HCT116 (cell line): ENCODE data around the gene EML3. TPM values are rescaled to one million over a fixed set of nuclear protein-coding genes. Genes with fewer than 3 reads are reported as not detected.

Experiments
- ATAC-seq: fragments of 200-7000 bp; cut with Tn5 transposase; 2 replicates; pipeline ENCODE4 v1.9.1; 2020; ENCODE audit warnings: mild to moderate bottlenecking, moderate library complexity
- Bru-seq: library from RNA; stranded (reverse); fragments of 400-500 nt; gene quantifications from one replicate; lab custom pipeline; 2021; lab: Mats Ljungman, UMichigan
- BruChase-seq, 2 experiments: library from RNA; stranded (reverse); fragments of 400-500 nt; gene quantifications; one replicate each; lab custom pipeline; 2021; lab: Mats Ljungman, UMichigan
- BruUV-seq: library from RNA; stranded (reverse); fragments of 400-500 nt; replicated peaks from 2 replicates; lab custom pipeline; 2021; lab: Mats Ljungman, UMichigan
- CTCF ChIA-PET: fragments of 300-600 bp; sonication (Branson Sonifier 250); formaldehyde crosslinking; loops from one replicate; lab custom pipeline; 2021; ENCODE audit warnings: antibody characterized with exemption; lab: Charles Lee
- POLR2A ChIA-PET: fragments of 300-600, 350-600 bp; sonication (Branson Sonifier 250); formaldehyde crosslinking; loops from one replicate; lab custom pipeline; 2021; ENCODE audit warnings: antibody characterized with exemption; lab: Charles Lee
- RAD21 ChIA-PET, 2 experiments: fragments of 300-600 bp; sonication (Branson Sonifier 250); formaldehyde crosslinking; loops; one replicate each; lab custom pipeline; 2023; ENCODE audit warnings: low total read pairs in 2 of 2; ENCODE audit not compliant: uncharacterized antibody in 2 of 2, unreplicated experiment in 2 of 2, low non-redundant PET in 1 of 2; lab: Charles Lee
- DNase-seq: peaks from one replicate; pipeline ENCODE4 v3.0.0-alpha.2; 2010; ENCODE audit warnings: low read depth, low spot score
- H2AFZ ChIP-seq: fragments of 200-600 bp; shearing (Covaris generic), sonication (generic); 2 replicates; pipeline ENCODE4 v1.6.1; 2017; ENCODE audit warnings: low read depth, mixed run types, mixed read lengths, antibody characterized with exemption, low read length; ENCODE audit not compliant: poor library complexity, severe bottlenecking
- H3K27ac ChIP-seq: 2 replicates; pipeline ENCODE4 v1.5.1; 2012; ENCODE audit warnings: low read depth, low read length
- H3K27me3 ChIP-seq: fragments of 200-600 bp; sonication (generic); 2 replicates; pipeline ENCODE4 v1.6.1; 2016; ENCODE audit warnings: mixed run types, low read length, mixed read lengths; ENCODE audit not compliant: insufficient read depth
- H3K36me3 ChIP-seq, 2 experiments: fragments of 200-500 bp in 1 of 2; fragments of 200-600 bp in 1 of 2; sonication (Bioruptor generic) in 1 of 2; sonication (generic) in 1 of 2; 2 replicates each; pipeline versions ENCODE4 v1.5.1 to v1.6.1; 2014 to 2016; ENCODE audit warnings: low read length in 2 of 2, inconsistent platforms in 1 of 2, mixed read lengths in 1 of 2, mixed run types in 1 of 2; ENCODE audit not compliant: insufficient read depth in 2 of 2, control insufficient read depth in 1 of 2
- H3K4me1 ChIP-seq, 2 experiments: fragments of 200-600 bp in 1 of 2; sonication (generic) in 1 of 2; 2 replicates each; pipeline versions ENCODE4 v1.5.1 to v1.6.1; 2012 to 2017; ENCODE audit warnings: low read length in 2 of 2, inconsistent platforms in 1 of 2, mild to moderate bottlenecking in 1 of 2, mixed read lengths in 1 of 2, mixed run types in 1 of 2, moderate library complexity in 1 of 2; ENCODE audit not compliant: insufficient read depth in 2 of 2, control insufficient read depth in 1 of 2
- H3K4me2 ChIP-seq: fragments of 200-600 bp; sonication (generic); 2 replicates; pipeline ENCODE4 v1.6.1; 2017; ENCODE audit warnings: mixed run types, low read length, mixed read lengths
- H3K4me3 ChIP-seq, 2 experiments: fragments of 200-600 bp in 1 of 2; sonication (generic) in 1 of 2; replicated peaks in 1 of 2; 2 replicates each; pipeline ENCODE4 v1.5.1; 2011 to 2016; ENCODE audit warnings: low read length in 2 of 2, control low read depth in 1 of 2, low read depth in 1 of 2, mild to moderate bottlenecking in 1 of 2, mixed read lengths in 1 of 2, mixed run types in 1 of 2
- H3K79me2 ChIP-seq: fragments of 200-600 bp; sonication (generic); 2 replicates; pipeline ENCODE4 v1.6.1; 2017; ENCODE audit warnings: mild to moderate bottlenecking, mixed run types, low read length, moderate library complexity, mixed read lengths; ENCODE audit not compliant: insufficient read depth
- H3K9ac ChIP-seq: fragments of 200-600 bp; sonication (generic); 2 replicates; pipeline ENCODE4 v1.6.1; 2016; ENCODE audit warnings: low read length, mixed read lengths
- H3K9me2 ChIP-seq: fragments of 200-600 bp; sonication (generic), shearing (Covaris generic); 2 replicates; pipeline ENCODE4 v1.6.1; 2017; ENCODE audit warnings: mixed run types, mild to moderate bottlenecking, moderate library complexity; ENCODE audit not compliant: insufficient read depth
- H3K9me3 ChIP-seq, 2 experiments: fragments of 200-500 bp in 1 of 2; fragments of 200-600 bp in 1 of 2; sonication (Bioruptor generic) in 1 of 2; sonication (generic) in 1 of 2; 2 replicates each; pipeline ENCODE4 v1.6.1; 2014 to 2017; ENCODE audit warnings: low read length in 2 of 2, mixed read lengths in 2 of 2, inconsistent platforms in 1 of 2, low read depth in 1 of 2, mild to moderate bottlenecking in 1 of 2, mixed run types in 1 of 2, moderate library complexity in 1 of 2; ENCODE audit not compliant: control insufficient read depth in 1 of 2, insufficient read depth in 1 of 2
- H4K20me1 ChIP-seq: fragments of 200-600 bp; sonication (generic), shearing (Covaris generic); 2 replicates; pipeline ENCODE4 v1.6.1; 2017; ENCODE audit warnings: mixed run types, mild to moderate bottlenecking, moderate library complexity; ENCODE audit not compliant: insufficient read depth
- ATF3 ChIP-seq: IDR thresholded peaks from 2 replicates; pipeline ENCODE4 v1.6.1; 2012
- CBX3 ChIP-seq: IDR thresholded peaks from 2 replicates; pipeline ENCODE4 v1.6.1; 2012; ENCODE audit warnings: low read depth
- CEBPB ChIP-seq: IDR thresholded peaks from 2 replicates; pipeline ENCODE4 v1.6.1; 2012; ENCODE audit warnings: low read depth
- CTCF ChIP-seq, 3 experiments: fragments of 200-600 bp in 1 of 3; sonication (generic) in 1 of 3; IDR thresholded peaks in 2 of 3; conservative IDR thresholded peaks in 1 of 3; 2 replicates each; pipeline ENCODE4 v1.5.1; 2012 to 2017; ENCODE audit warnings: low read depth in 2 of 3, low read length in 2 of 3, antibody characterized with exemption in 1 of 3, borderline replicate concordance in 1 of 3, control low read depth in 1 of 3, mild to moderate bottlenecking in 1 of 3, mixed read lengths in 1 of 3, mixed run types in 1 of 3, moderate library complexity in 1 of 3; ENCODE audit not compliant: insufficient read depth in 1 of 3
- EZH2phosphoT487 ChIP-seq: fragments of 200-600 bp; IDR thresholded peaks from 2 replicates; pipeline ENCODE4 v1.6.1; 2018; ENCODE audit warnings: antibody characterized with exemption, borderline replicate concordance
- FOSL1 ChIP-seq: IDR thresholded peaks from 2 replicates; pipeline ENCODE4 v1.6.1; 2012; ENCODE audit warnings: low read depth
- JUND ChIP-seq: IDR thresholded peaks from 2 replicates; pipeline ENCODE4 v1.6.1; 2012
- MAX ChIP-seq: IDR thresholded peaks from 2 replicates; pipeline ENCODE4 v1.6.1; 2012
- SIN3A ChIP-seq: IDR thresholded peaks from 2 replicates; pipeline ENCODE4 v1.6.1; 2012; ENCODE audit warnings: low read depth
- SRF ChIP-seq: IDR thresholded peaks from 2 replicates; pipeline ENCODE4 v1.6.1; 2012; ENCODE audit warnings: low read depth
- TCF7L2 ChIP-seq: IDR thresholded peaks from 2 replicates; pipeline ENCODE4 v1.7.0; 2011; ENCODE audit warnings: borderline replicate concordance, inconsistent platforms; ENCODE audit not compliant: insufficient read depth, insufficient read length; ENCODE audit errors: extremely low read depth
- YY1 ChIP-seq: IDR thresholded peaks from 2 replicates; pipeline ENCODE4 v1.6.1; 2011; ENCODE audit warnings: low read length, low read depth, moderate library complexity, mild to moderate bottlenecking; ENCODE audit not compliant: insufficient replicate concordance; ENCODE audit errors: extremely low read depth
- ZFX ChIP-seq: fragments of 450-650 bp; IDR thresholded peaks from 2 replicates; pipeline ENCODE4 v1.6.1; 2017
- intact Hi-C: fragments of 100-400 bp; cut with micrococcal nuclease; formaldehyde crosslinking; loops from 2 replicates; pipeline ENCODE4 v1.10.0; 2022
- long read RNA-seq: library from polyadenylated mRNA; unstranded; transcript quantifications from one replicate; pipeline ENCODE4 v2.0.0, GENCODE V29; 2021; ENCODE audit not compliant: unreplicated experiment
- polyA plus RNA-seq: library from polyadenylated mRNA; unstranded; fragments of >200 nt; gene quantifications from 2 replicates; pipeline ENCODE4 v1.2.1, GENCODE V29; 2012; ENCODE audit warnings: missing spikeins
- total RNA-seq: library from RNA; stranded (reverse); gene quantifications from one replicate; pipeline ENCODE4 v1.2.1, GENCODE V29; 2021; ENCODE audit not compliant: unreplicated experiment
- TF ChIP-seq, protein P1 (sequence below): IDR thresholded peaks from 2 replicates; pipeline ENCODE4 v1.6.1; 2011; ENCODE audit warnings: mild to moderate bottlenecking, low read length, moderate library complexity; ENCODE audit not compliant: insufficient replicate concordance; ENCODE audit errors: extremely low read depth

The EML3 gene, protein sequence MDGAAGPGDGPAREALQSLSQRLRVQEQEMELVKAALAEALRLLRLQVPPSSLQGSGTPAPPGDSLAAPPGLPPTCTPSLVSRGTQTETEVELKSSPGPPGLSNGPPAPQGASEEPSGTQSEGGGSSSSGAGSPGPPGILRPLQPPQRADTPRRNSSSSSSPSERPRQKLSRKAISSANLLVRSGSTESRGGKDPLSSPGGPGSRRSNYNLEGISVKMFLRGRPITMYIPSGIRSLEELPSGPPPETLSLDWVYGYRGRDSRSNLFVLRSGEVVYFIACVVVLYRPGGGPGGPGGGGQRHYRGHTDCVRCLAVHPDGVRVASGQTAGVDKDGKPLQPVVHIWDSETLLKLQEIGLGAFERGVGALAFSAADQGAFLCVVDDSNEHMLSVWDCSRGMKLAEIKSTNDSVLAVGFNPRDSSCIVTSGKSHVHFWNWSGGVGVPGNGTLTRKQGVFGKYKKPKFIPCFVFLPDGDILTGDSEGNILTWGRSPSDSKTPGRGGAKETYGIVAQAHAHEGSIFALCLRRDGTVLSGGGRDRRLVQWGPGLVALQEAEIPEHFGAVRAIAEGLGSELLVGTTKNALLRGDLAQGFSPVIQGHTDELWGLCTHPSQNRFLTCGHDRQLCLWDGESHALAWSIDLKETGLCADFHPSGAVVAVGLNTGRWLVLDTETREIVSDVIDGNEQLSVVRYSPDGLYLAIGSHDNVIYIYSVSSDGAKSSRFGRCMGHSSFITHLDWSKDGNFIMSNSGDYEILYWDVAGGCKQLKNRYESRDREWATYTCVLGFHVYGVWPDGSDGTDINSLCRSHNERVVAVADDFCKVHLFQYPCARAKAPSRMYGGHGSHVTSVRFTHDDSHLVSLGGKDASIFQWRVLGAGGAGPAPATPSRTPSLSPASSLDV
- 124 TPM for total RNA-seq
- 65.7 and 71.8 TPM in 2 replicates for polyA plus RNA-seq
- Bru-seq, nascent RNA, result percentile 67 among the genes with signal in this experiment
- percentile 89 among the genes with signal in this experiment for BruChase-seq, experiment 1, labeled RNA remaining after a 6-hour chase
- percentile 87 among the genes with signal in this experiment for BruChase-seq, experiment 2, labeled RNA remaining after a 2-hour chase
- long read RNA-seq, transcript EML3-201 (22 exons, 3,017 nt), result minor isoform, 25 of 129 reads
- long read RNA-seq, transcript EML3-202 (22 exons, 3,256 nt), result major isoform, 34 of 129 reads
- long read RNA-seq, partial matches to known transcripts, result 43 of 129 reads
- long read RNA-seq, other reads (novel, unspliced or antisense), result 27 of 129 reads

- RAD21 ChIA-PET, result interaction anchor here in 1 of 2 experiments (1.0 kb wide), 1 partner anchor 188 kb away, joined by 4 read pairs; no protein-coding TSS in a partner anchor
- peaks cover 13% of the 10 kb centered on the region for H3K79me2 ChIP-seq
- H3K4me1 ChIP-seq, result peaks cover 28 to 45% of the 10 kb centered on the region in 2 experiments
- CTCF ChIA-PET, result interaction anchor here (0.8 to 2.8 kb wide), 8 partner anchors 8 to 217 kb away, joined by 3 to 16 read pairs (median 5); partner anchors contain the start of genes B3GAT3, C11orf98, CSKMT and HNRNPUL2
- H3K9ac ChIP-seq, result peak within 1 kb of the TSS; percentile 93
- no peak for DNase-seq
- ATAC-seq, result peak; percentile 79
- H3K27me3 ChIP-seq, result no peaks in the 10 kb centered on the region
- peaks cover 0 to 5% of the 10 kb centered on the region in 2 experiments; a peak in 2 of 4 replicates for H3K36me3 ChIP-seq
- intact Hi-C loops, result loop anchor here (5.0 kb wide), 1 partner anchor 35 kb away; the partner anchor contains the start of gene GANAB
- no peak within 1 kb of the TSS for H2AFZ ChIP-seq
- no TSS peak for BruUV-seq
- H4K20me1 ChIP-seq, result no peaks in the 10 kb centered on the region
- POLR2A ChIA-PET, result interaction anchor here (1.2 to 2.2 kb wide), 2 partner anchors 9 to 228 kb away, joined by 5 read pairs; partner anchors contain the start of gene B3GAT3
- H3K9me2 ChIP-seq, result no peaks in the 10 kb centered on the region
- H3K9me3 ChIP-seq, result no peaks in the 10 kb centered on the region
- H3K4me3 ChIP-seq, result peak within 1 kb of the TSS; percentile 87 to 94
- H3K27ac ChIP-seq, result peak within 1 kb of the TSS; percentile 83
- peak within 1 kb of the TSS; percentile 87 for H3K4me2 ChIP-seq
- TF ChIP-seq TCF7L2, result no peak
- TF ChIP-seq JUND, result no peak
- no peak for TF ChIP-seq SRF
- TF ChIP-seq CEBPB, result no peak
- TF ChIP-seq MAX, result peak; percentile 53; the same call in 1 of the 2 replicates
- TF ChIP-seq, protein P1, sequence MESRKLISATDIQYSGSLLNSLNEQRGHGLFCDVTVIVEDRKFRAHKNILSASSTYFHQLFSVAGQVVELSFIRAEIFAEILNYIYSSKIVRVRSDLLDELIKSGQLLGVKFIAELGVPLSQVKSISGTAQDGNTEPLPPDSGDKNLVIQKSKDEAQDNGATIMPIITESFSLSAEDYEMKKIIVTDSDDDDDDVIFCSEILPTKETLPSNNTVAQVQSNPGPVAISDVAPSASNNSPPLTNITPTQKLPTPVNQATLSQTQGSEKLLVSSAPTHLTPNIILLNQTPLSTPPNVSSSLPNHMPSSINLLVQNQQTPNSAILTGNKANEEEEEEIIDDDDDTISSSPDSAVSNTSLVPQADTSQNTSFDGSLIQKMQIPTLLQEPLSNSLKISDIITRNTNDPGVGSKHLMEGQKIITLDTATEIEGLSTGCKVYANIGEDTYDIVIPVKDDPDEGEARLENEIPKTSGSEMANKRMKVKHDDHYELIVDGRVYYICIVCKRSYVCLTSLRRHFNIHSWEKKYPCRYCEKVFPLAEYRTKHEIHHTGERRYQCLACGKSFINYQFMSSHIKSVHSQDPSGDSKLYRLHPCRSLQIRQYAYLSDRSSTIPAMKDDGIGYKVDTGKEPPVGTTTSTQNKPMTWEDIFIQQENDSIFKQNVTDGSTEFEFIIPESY, result no peak
- TF ChIP-seq ZFX, result peak; percentile 41; the same call in 1 of the 2 replicates
- 0 out of 2 replicates have a peak, but pooled peaks have one; percentile 37 for TF ChIP-seq SIN3A
- TF ChIP-seq FOSL1, result no peak
- TF ChIP-seq ATF3, result no peak
- TF ChIP-seq CTCF (IDR thresholded peaks at IDR 0.05 in 2 of 3, conservative IDR thresholded peaks at IDR 0.05 in 1 of 3; ENCODE audit: borderline replicate concordance in 1 of 3, insufficient read depth in 1 of 3, low read depth in 2 of 3, low read length in 2 of 3), result peak; percentile 83 to 99 (median 97)
- TF ChIP-seq CBX3, result no peak
- TF ChIP-seq EZH2phosphoT487, result no peak
- no peak for TF ChIP-seq YY1
These were observed at the start of gene EML3, which contains the start of gene ROM1 for GRCh38 chr11:62612366-62613290. Gene EML3 (minus strand): TSS chr11:62612775. CDS start chr11:62612457, 318 bp downstream. Gene ROM1 (plus strand): TSS chr11:62613257. CDS start chr11:62613282, 25 bp downstream.
